NCI-H187 (cell line): ENCODE data around the gene JADE1.

ENCODE experiments used
- DNase-seq, 2 experiments: peaks; one replicate each; lab custom pipeline; 2025; lab: John Stamatoyannopoulos, UW

JADE1 gene

DNA sequence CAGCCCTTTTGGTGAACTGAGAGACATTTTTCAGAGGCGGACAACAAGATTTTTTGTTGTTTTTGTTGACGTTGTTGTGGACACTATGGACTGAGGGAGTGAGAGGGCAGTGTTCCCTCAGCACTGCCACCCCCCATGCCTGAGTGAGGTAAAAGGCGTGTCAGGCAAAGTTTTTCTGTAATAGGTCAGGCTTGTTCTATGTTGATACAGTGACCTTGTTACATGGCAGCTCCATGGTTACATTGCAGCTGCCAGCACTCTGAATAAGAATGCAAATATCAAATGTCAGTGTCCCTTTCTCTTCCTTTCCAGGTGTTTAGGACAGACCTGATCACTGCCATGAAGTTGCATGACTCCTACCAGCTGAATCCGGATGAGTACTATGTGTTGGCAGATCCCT is 36.6 kb downstream of the JADE1 start:
- DNase-seq: no peak

DNA sequence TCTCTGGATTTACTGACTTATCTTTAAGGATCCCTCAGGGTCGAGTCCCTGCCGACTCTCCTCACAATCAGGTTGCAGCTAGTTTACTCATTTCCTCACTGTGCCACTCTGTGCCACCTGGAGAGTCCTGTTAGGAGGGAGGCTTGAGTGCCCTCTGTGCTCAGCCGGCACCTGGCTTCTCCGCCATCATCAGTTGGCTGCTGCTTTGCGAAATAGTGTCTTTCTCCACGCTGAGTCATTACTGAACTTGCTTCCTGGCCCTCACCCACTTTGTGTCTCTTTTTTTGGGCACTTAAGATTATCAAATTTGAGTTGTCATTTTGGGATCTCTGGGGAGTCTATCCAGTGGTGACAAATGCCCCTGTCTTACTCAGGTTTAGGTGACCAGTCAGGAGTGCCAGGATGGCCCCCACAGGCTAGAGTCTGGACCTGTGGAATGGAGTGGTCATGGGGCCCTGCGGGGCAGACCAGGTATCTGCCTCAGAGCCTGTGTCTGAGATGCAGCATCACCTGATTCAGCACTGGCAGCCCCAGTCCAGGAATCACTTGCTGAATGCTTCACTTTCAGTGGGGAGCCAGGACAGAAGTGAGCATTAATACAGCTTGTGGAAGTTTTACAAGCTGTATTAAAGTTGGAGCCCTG is 37.7 kb downstream of the JADE1 start:
- peak in 1 of 2 experiments; percentile 19 for DNase-seq

DNA sequence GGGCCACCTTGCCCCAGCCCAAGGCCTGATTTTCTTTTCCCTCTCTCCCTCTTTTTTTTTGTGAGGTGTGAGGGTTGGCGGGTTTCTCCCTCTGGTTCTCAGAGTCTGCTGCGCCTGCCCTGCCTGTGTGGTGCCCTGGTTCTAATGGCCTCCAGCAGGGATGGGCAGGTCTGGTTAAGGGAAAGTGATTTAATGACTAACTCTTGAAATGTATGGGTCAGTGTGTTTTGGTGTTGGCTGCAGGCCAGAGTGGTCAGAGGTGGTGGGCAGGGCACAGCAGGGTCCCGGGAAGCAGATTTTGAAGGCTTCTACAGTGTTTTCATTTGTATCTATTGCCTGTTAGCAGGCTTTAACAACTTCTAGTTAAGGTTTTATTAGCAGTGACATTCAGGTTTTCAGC is 39.0 kb downstream of the JADE1 start:
- no peak for DNase-seq

DNA sequence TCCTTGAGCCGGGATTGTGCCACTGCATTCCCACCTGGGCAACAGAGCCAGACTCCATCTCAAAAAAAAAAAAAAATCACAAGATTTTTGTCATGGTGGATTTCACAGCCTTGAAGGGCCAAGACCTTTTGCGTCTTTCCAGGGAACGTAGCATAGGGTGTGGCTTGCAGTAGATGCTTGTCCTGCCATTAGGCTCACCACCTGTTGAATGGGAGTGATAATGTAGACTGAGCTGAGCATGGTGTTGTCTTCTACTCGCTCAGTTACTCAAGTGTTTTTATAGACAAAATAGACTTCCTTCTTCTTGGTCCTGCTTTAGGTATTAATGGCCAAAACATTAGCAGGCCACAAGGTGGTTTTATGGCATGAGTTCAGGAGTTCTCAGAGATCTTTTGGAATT is 40.8 kb downstream of the JADE1 start:
- no peak for DNase-seq

DNA sequence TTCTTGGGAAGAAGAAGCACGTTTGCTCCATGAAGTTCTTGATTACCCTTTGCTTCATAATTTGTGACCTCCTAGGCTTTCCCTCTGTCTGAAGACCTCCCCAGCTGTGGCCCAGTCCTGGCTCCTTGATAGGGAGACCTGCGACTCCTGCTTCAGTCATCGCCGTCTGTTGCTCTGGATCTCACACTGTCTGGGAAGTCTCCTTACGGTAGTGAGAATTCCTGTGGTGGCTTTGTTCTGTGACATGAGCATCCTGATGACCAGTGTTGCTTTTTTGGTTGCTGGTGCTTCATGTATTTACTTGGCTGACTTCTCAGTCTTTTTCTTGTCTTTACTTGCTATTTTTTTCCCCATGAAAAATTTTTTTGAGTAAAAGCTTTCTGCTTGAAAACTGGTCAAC is 44.2 kb downstream of the JADE1 start:
- no peak for DNase-seq

DNA sequence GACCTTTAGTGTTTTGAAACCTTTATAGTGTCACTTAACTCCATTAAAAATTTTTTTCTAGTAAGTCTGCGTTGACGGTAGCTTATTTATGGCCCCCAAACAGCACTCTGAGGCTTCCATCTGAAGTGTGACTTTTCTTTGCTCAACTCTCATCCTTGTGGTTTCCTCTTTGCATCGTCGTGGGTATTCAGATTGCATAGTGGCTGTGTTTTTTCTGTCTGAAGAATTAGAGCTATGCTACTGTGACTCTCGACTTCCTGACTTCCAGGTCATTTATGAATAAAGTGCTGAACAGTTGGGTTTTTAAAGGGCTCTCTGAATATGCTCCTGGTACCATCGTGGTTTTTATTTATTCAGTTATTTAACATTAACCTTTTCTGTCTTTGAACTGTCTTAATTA is 44.9 kb downstream of the JADE1 start:
- no peak for DNase-seq

DNA sequence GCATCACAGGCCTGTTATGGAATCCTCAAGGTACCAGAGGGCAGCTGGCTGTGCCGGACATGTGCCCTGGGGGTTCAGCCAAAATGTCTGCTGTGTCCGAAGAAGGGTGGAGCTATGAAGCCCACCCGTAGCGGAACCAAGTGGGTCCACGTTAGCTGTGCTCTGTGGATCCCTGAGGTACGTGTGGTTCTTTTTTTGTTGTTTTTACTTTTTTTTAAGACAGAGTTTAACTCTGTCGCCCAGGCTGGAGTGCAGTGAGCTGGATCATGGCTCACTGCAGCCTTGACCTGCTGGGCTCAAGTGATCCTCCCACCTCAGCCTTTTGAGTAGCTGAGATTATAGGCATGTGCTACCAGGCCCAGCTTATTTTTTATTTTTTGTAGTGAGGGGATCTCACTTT is 46.1 kb downstream of the JADE1 start:
- no peak for DNase-seq

DNA sequence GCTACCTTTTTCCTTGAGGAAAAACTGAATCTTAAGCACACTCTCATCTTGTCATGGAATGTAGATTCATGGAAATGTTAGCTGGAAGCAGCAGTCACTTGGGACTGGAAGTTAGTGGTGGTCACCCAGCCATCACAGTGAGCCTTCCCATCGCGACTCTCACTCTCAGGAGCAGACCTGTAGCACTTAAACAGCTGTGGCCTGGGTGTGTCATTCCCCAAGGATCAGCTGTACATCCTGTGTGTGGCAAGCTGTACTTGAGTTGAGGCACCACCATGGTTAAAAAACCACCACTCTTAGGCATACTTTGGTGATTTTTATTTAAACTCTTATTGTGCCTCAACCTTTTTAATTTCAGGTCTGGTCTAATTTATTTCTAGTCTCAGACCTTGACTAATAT is 46.7 kb downstream of the JADE1 start:
- DNase-seq: no peak

DNA sequence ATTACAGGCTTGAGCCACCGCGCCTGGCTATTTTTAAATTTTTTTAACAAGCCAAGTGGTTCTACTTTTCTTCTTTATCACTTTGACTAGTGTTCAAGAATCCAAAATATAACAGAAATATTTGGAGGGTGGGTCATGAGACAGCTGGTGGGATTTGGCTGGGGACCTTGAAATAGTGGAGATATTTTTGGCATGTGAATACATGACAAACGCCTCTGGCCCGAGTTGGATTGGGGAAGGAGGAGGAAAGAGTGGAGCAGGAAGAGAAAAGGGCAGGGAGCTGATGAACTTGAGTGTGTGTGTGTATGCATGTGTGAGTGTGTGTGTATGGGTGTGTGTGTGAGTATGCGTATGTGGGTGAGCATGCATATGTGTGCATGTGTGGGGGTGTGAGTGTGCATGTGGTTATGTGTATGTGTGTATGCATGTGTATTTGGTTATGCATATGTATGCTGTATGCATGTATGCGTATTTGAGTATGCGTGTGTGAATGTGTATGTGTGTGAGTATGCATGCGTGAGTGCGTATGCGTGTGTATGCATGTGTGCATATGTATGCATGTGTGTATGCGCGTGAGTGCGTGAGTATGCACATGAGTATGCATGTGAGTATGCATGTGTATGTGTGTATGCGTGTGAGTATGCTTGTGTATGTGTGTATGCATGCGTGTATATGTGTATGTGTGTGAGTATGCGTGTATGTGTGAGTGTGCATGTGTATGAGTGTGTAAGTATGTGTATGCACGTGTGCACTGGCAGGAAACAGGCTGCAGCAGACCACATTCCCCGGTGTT is 49.6 kb downstream of the JADE1 start:
- DNase-seq: no peak

DNA sequence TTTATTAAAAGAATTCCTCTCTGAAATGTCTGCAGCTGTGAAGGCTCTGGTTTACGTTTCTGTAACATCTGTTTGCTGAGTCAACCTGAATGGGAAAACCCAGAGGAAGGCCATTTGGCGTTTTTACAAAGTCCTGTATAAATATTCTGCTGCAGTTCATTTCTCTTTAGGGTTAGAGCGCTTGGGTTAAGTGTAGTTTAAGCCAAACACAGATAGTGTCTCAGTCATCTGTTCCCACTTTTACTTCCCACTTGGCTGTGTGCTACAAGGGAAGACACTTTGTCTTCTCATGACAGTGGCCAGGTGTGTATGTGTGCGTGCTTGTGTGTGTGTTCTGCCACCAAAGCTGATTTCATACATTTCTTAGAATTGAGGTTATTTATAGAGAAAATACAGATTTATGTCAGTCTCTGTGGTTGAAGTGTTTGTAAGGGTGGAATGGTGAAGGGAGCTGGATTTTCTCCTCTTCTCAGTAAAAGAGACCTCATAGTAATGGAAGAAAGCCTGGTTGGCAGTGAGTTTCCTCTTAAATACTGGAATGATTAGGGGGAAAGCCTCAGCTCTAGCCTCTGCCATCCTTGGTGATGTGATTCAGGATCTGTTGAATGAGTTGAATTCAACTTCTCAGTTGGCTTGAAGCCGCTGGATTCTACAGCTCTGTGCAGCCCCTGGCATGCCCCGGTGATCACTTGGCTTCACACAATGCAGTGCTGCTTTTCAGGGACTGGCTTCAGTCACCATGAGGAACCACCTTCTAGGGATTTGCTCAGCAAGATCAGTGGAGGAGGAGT is 50.6 kb downstream of the JADE1 start:
- no peak for DNase-seq

DNA sequence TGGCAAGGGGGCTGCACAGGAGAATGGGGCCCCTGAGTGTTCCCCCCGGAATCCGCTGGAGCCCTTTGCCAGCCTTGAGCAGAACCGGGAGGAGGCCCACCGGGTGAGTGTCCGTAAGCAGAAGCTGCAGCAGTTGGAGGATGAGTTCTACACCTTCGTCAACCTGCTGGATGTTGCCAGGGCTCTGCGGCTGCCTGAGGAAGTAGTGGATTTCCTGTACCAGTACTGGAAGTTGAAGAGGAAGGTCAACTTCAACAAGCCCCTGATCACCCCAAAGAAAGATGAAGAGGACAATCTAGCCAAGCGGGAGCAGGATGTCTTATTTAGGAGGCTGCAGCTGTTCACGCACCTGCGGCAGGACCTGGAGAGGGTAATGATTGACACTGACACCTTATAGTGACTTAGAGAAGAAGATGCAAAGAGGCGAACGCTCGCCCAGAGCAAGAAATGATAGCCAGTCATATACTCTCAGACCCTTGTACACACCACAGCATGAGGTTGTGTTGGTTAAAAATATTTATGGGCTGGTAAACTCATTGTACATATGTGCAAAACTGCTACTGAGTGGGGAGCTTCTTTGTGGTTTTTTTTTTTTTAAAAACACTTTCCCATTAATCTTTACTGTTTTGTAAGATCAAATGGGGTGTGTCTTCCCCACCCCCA is 52.5 kb downstream of the JADE1 start:
- DNase-seq: no peak

DNA sequence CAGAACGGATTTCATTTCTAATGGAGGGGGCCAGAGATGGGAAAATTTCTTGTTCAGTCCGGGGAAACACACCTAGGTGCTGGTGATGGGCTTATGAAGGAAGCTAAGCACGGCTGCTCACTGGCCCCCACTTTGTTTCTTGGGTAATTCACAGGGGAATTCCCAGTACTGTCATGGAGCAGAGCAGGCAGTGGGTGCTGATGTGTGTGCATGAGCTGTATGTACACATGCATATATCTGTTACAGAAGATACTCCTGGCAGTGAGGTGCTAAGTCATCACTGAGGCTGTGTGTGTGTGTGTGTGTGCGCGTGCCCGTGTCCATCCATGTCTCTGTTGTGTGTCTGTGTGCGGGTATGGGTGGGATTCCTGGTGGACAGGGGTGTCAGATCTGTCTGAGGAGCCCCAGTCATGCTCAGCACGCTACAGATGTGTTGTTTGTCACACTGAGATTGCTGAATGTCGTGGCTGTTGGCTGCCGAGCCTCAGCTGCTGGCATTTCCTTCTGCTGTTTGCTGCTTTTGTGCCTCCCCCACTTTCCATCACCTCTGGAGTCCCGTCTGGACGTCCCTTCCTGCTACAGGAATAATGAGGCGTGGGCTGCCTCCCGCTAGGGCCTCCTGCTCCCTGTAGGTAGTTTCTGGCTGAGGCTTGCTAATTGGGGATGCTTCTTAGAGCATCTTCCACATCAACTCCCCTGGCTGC is 53.3 kb downstream of the JADE1 start:
- no peak for DNase-seq

DNA sequence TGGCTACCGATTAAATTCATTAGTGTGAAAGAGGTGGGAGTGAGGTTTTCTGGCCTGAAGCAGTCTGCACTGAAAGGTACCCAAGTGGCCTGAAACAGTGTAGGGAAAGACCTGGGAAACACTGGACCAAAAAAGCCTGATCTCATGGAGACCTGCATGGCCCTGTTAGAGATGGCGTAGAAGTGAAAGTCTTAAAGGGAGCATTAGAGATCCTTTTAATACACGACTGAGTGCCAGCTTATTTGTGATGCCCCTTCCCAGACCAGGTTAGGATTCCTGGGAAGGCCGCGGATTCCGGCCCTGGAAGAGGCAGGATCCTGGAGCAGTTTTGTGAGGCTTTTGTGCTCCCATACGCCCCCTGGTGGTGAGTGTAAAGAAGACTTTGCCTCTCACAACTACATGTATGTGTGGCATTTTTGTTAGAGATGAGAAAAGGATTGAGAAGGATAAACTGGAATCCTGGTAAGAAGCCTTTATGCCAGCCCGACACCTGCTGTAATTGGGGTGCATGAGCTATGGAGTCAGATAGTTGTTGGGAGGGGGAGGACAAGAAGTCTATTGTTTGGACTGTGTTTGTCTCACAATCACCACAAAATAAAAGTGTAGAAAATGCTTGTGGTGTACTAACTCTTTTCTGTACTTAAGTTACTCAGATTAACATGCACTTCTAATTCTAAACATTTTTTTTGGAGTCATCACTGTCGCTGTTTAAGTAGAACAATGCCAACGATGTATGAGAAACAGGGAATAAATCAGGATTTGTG is 54.0 kb downstream of the JADE1 start:
- DNase-seq: peak; percentile 29 to 34

DNA sequence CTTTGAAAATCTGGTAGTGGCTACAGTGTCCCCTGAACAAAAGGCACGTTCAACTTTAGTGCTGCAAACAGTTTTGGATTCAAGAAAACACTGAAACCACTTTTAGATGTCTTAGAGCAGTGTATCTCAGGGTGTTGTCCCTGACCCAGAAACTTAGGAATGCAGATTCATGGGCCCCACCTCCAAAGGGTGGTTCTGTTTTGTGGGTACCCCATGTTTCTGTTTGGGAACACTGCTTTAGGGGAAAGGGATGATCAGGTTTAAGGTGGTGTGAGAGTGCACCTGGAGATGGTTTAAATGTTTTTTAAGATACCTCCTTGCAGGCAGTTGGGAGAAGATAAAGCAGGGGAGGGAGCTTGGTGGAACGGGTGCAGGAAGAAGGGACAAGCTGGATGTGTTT is 55.6 kb downstream of the JADE1 start:
- no peak for DNase-seq

DNA sequence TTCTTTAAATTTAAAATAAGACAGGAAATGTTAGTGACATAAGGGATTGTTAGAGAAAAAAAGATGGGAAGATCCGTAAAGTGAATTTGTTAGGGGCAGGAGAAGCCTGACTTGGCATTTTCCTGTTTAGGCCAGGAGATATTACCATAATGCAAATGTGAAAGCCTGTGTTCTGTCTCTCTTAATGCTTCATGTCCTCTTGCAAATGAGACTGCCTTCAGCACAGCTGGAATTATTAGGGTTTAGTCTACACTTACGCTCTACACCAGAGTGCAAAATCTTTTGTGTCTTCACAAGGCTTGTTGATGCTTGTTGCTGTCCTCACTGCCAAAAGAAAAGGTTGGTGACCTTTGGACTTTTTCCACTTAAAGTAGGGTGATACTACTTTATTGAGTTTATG is 56.8 kb downstream of the JADE1 start:
- DNase-seq: no peak

DNA sequence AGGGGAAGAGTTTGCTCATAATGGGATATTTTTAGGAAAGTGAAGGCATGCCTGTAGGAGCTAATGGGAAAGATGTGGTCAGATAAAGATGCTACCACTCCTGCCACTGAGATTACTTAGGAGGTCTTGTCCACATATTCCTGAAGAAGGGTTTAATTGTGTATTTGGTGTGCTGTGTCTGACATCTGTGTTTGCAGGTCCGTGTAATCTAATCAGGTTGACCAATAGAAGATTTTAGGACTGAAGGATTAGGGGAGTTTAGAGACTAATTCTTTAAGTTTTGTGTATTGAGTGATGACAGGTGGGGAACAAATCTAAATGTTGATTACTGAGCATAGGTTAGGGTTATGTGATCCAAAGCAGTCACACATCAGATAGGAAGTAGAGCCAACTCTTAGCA is 57.2 kb downstream of the JADE1 start:
- no peak for DNase-seq

DNA sequence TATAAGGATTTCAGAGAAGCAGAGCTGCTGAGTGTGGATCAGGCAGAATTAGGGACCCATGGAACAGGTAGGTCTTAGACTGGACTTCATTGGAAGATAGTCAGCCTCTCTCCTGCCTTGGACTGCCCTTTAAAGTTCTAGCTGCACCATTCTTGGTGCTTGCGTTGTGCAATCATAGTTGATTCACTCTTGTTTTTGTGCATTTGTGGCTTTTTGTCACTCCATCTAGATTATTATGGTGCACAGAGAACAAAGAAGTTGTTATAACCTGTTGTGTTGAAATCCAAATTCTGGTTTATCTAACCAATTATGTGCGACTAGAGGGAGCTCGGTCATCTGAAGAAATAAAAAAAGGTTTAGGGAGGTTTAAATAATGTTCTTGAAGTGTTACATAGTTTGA is 59.3 kb downstream of the JADE1 start:
- DNase-seq: no peak

DNA sequence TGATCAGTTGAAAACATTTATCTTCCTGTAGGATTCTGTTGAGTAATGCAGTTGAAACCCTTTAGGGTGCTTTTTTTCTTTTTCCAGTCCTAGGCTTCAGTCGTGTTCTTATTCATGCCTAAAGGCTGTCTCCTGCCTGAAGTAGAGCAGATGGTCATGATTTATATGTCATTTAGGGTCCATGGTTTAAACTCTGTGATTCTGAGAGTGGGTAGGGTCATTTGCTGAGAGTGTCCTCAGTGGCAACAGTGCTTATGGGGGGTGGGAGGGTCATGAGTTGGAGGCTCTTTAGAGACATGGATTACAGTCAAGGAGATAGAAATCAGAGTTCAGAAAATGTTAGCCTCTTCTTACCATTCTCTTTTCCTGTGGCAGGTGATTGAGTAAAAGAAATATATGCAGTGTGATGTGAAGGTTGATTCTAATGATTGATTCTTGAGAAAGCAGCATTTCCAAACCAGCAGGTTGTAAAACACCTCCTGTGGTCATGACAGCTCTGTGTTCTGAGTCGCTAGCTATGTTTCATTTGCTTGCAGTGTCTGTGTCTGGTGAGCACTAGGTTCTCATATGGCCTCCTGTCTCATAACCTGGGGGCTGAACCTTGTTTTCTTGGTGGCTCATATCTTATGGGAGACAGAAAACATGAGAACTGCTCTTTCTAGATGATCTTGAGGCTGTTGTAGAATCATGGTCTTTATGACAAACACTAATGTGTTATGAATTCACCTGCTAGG is 60.4 kb downstream of the JADE1 start:
- no peak for DNase-seq

DNA sequence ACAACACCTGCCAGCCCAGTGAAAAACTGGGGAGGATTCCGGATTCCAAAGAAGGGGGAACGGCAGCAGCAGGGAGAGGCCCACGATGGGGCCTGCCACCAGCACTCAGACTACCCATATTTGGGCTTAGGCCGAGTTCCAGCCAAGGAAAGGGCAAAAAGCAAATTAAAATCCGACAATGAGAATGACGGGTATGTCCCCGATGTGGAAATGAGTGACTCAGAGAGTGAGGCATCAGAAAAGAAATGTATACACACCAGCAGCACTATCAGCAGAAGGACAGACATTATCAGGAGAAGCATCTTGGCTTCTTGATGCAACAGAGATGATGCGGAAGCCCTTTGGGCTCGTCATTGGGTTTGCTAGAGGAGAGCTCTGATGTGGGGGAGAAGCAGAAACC is 62.4 kb downstream of the JADE1 start:
- no peak for DNase-seq

DNA sequence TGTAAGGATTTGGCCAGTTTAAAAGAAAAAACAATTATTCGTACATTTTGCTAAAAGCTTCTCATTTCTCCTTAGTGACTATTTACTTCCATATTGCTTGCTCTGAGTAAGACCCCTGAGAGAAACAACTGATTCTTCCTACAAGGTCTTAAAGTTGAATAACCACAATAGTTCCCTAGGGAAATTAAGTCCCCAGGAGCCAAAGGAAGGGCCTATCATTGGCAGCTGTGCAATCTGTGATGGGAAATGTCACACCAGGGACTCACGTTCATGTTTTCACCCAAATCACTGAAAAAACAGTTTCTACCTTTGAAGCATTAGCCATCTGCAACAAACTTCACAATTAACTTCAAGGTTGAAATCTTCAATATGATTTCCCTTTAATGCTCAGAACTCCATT is 66.7 kb downstream of the JADE1 start:
- no peak for DNase-seq
